B cell (primary cell): ENCODE measurements around the gene PCP4. TPM values are rescaled to one million over a fixed set of nuclear protein-coding genes. Genes with fewer than 3 reads are reported as not detected.

ENCODE experiments used
- ATAC-seq: fragments of 200-7000 bp; cut with Tn5 transposase; one replicate; pipeline ENCODE4 v1.10.0; 2021; ENCODE audit warnings: low read depth, mild to moderate bottlenecking, moderate number of reproducible peaks, moderate library complexity
- CTCF ChIA-PET: fragments of 350-600 bp; sonication (Branson Sonifier 250); formaldehyde crosslinking; loops from one replicate; lab custom pipeline; 2021; ENCODE audit warnings: antibody characterized with exemption, inconsistent platforms; lab: Charles Lee
- POLR2A ChIA-PET: fragments of 350-600 bp; sonication (Branson Sonifier 250); formaldehyde crosslinking; loops from one replicate; lab custom pipeline; 2021; ENCODE audit warnings: antibody characterized with exemption; lab: Charles Lee
- DNase-seq: peaks from one replicate; pipeline ENCODE4 v3.0.0; 2013
- H2AFZ ChIP-seq: 2 replicates; pipeline ENCODE4 v1.6.1; 2012; ENCODE audit warnings: mild to moderate bottlenecking, low read depth, low read length; ENCODE audit not compliant: insufficient read depth, poor library complexity, severe bottlenecking
- H3K27ac ChIP-seq, 2 donors: 1 replicate in 1 of 2; 2 replicates in 1 of 2; pipeline ENCODE4 v1.5.1; 2012 to 2013; ENCODE audit warnings: low read length in 2 of 2, mild to moderate bottlenecking in 2 of 2, moderate library complexity in 1 of 2
- H3K27me3 ChIP-seq, 4 experiments: fragments of 200-600 bp in 1 of 4; sonication (generic) in 1 of 4; replicated peaks in 1 of 4; 1 replicate in 2 of 4; 2 replicates in 2 of 4; pipeline versions ENCODE4 v1.6.1 to v1.7.0; 2013 to 2016; ENCODE audit warnings: low read length in 3 of 4, mild to moderate bottlenecking in 2 of 4, mixed read lengths in 1 of 4, moderate library complexity in 1 of 4; ENCODE audit not compliant: insufficient read depth in 4 of 4, control insufficient read depth in 3 of 4; ENCODE audit errors: control extremely low read depth in 1 of 4
- H3K36me3 ChIP-seq, 2 experiments: replicated peaks in 1 of 2; 1 replicate in 1 of 2; 2 replicates in 1 of 2; pipeline versions ENCODE4 v1.6.1 to v1.7.1; 2013; ENCODE audit warnings: low read length in 1 of 2; ENCODE audit not compliant: insufficient read depth in 2 of 2, control insufficient read depth in 1 of 2; ENCODE audit errors: control extremely low read depth in 1 of 2, extremely low read depth in 1 of 2
- H3K4me1 ChIP-seq, 2 donors: fragments of 200-600 bp in 1 of 2; sonication (generic) in 1 of 2; 1 replicate in 1 of 2; 2 replicates in 1 of 2; pipeline versions ENCODE4 v1.5.1 to v1.6.1; 2013 to 2017; ENCODE audit warnings: low read length in 2 of 2; ENCODE audit not compliant: control insufficient read depth in 2 of 2, insufficient read depth in 2 of 2
- H3K4me2 ChIP-seq: replicated peaks from 2 replicates; pipeline ENCODE3; 2012; ENCODE audit warnings: mild to moderate bottlenecking, low read depth, low read length; ENCODE audit not compliant: poor library complexity, severe bottlenecking
- H3K4me3 ChIP-seq, 5 experiments: fragments of 200-600 bp in 1 of 5; sonication (generic) in 1 of 5; 1 replicate in 3 of 5; 2 replicates in 2 of 5; pipeline versions ENCODE4 v1.5.1 to v1.7.0; 2011 to 2016; ENCODE audit warnings: low read length in 4 of 5, mild to moderate bottlenecking in 4 of 5, low read depth in 2 of 5, control low read depth in 1 of 5, moderate library complexity in 1 of 5; ENCODE audit not compliant: insufficient read depth in 1 of 5; ENCODE audit errors: control extremely low read depth in 1 of 5, extremely low read depth in 1 of 5
- H3K79me2 ChIP-seq: fragments of 200-600 bp; sonication (generic); one replicate; pipeline ENCODE4 v1.6.0; 2016; ENCODE audit warnings: low read length; ENCODE audit not compliant: control insufficient read depth, insufficient read depth
- H3K9ac ChIP-seq: fragments of 200-600 bp; sonication (generic); 2 replicates; pipeline ENCODE4 v1.6.1; 2017; ENCODE audit warnings: mild to moderate bottlenecking, low read length, moderate library complexity
- H3K9me3 ChIP-seq, 3 donors: one replicate each; pipeline versions ENCODE4 v1.6.1 to v1.7.1; 2013; ENCODE audit warnings: low read length in 2 of 3; ENCODE audit not compliant: control insufficient read depth in 2 of 3, insufficient read depth in 1 of 3; ENCODE audit errors: control extremely low read depth in 1 of 3
- H4K20me1 ChIP-seq: 2 replicates; pipeline ENCODE4 v1.6.0; 2012; ENCODE audit warnings: mild to moderate bottlenecking, low read length; ENCODE audit not compliant: insufficient read depth, control insufficient read depth, poor library complexity, severe bottlenecking
- H3K27ac Mint-ChIP-seq: one replicate; pipeline ENCODE4 v1.8.0; 2021; ENCODE audit warnings: mixed read lengths
- H3K27me3 Mint-ChIP-seq: one replicate; pipeline ENCODE4 v1.8.0; 2021; ENCODE audit warnings: mixed read lengths
- H3K4me1 Mint-ChIP-seq: one replicate; pipeline ENCODE4 v1.8.0; 2021; ENCODE audit warnings: mixed read lengths
- H3K4me3 Mint-ChIP-seq: one replicate; pipeline ENCODE4 v1.8.0; 2021; ENCODE audit warnings: mixed read lengths
- H3K9me3 Mint-ChIP-seq: one replicate; pipeline ENCODE4 v1.8.0; 2022; ENCODE audit warnings: mixed read lengths; ENCODE audit not compliant: insufficient read depth
- CTCF ChIP-seq: fragments of 200-600 bp; IDR thresholded peaks from one replicate; pipeline ENCODE4 v1.8.0; 2022; ENCODE audit warnings: antibody characterized with exemption, mild to moderate bottlenecking
- EZH2 ChIP-seq: IDR thresholded peaks from 2 replicates; pipeline ENCODE4 v1.6.1; 2012; ENCODE audit warnings: borderline replicate concordance, low read depth, mild to moderate bottlenecking, moderate library complexity, low read length; ENCODE audit not compliant: insufficient read depth, poor library complexity, severe bottlenecking
- WGBS: methylation state at CpG from one replicate; pipeline ENCODE4 v1.1.5; 2013; ENCODE audit warnings: missing lambda C conversion rate; ENCODE audit not compliant: insufficient coverage; 5-methylcytosine and 5-hydroxymethylcytosine counted together
- intact Hi-C: fragments of 100-400 bp; cut with micrococcal nuclease; formaldehyde crosslinking; loops from one replicate; pipeline ENCODE4 v1.10.0; 2022
- polyA plus RNA-seq: library from polyadenylated mRNA; depleted of rRNA; stranded (reverse); fragments of >200 nt; gene quantifications from 2 replicates; pipeline ENCODE4 v1.2.3, GENCODE V29; 2012
- total RNA-seq, 2 donors: library from RNA; stranded (reverse); fragments of 120-200 nt in 1 of 2; gene quantifications; 1 replicate in 1 of 2; 2 replicates in 1 of 2; pipeline versions ENCODE4 v1.2.3 to v1.2.4, GENCODE V29; 2013 to 2022

Gene PCP4
- total and polyA plus RNA-seq, 2 donors (not counting 1 experiment from before 2014, with no cell fraction given): not detected

- no peaks in the 10 kb centered on the region for H3K27me3 Mint-ChIP-seq
- no peaks in the 10 kb centered on the region for H3K4me1 Mint-ChIP-seq
- H3K9ac ChIP-seq: no peak overlapping the region
- H3K9me3 ChIP-seq: peaks cover 0 to 26% (median 0%) of the 10 kb centered on the region in 3 donors
- intact Hi-C loops: no loop called here
- H3K4me3 ChIP-seq: no peak overlapping the region
- ChIA-PET CTCF (no interaction called here), POLR2A (no interaction called here)
- H3K27ac ChIP-seq: no peak overlapping the region
- H3K4me2 ChIP-seq: no peak overlapping the region
- no peak overlapping the region for H3K27ac Mint-ChIP-seq
- H3K4me3 Mint-ChIP-seq: no peak overlapping the region
- H3K36me3 ChIP-seq: no peaks in the 10 kb centered on the region
- no peak for ATAC-seq
- no peak for DNase-seq
- H4K20me1 ChIP-seq: no peaks in the 10 kb centered on the region
- TF ChIP-seq CTCF (no peak), EZH2 (no peak)
- peaks cover 2% of the 10 kb centered on the region for H3K9me3 Mint-ChIP-seq
- no peaks in the 10 kb centered on the region for H3K79me2 ChIP-seq
- H3K27me3 ChIP-seq: no peaks in the 10 kb centered on the region
- WGBS: 96% methylated on average over 4 of the region's 4 CpGs
- no peaks in the 10 kb centered on the region for H3K4me1 ChIP-seq
- H2AFZ ChIP-seq: no peak overlapping the region
These were observed 11.6 kb upstream of the PCP4 start for GRCh38 chr21:39855595-39855994.

DNA sequence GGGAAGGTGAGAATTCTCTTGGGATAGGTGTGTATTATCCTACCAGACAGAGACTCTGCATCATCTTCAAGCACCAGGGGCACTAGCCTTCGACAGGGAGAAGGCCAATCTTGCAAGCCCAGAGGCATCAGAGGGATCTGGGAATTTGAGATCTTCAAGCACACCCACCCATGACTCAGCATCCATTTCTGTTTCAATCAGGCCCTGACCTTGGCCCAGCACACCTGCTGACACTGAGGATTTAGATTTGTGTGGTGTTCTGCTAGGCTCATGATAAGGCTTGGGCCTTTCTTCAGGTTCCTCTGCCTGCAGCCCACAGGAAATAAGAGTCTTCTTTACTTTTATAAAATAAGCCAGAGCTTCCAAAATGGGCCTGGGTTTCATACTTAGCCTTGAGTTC, 6.6 kb upstream of the PCP4 start:
- Histone ChIP-seq H3K79me2 (no peaks in the 10 kb centered on the region), H3K4me2 (no peak overlapping the region), H4K20me1 (no peaks in the 10 kb centered on the region), H2AFZ (no peak overlapping the region), H3K9me3 (peaks cover 0 to 10% (median 0%) of the 10 kb centered on the region in 3 donors), H3K4me3 (no peak overlapping the region), H3K27ac (no peak overlapping the region), H3K9ac (no peak overlapping the region), H3K27me3 (no peaks in the 10 kb centered on the region), H3K4me1 (no peaks in the 10 kb centered on the region), H3K36me3 (no peaks in the 10 kb centered on the region)
- intact Hi-C loops: no loop called here
- no peak overlapping the region for H3K4me3 Mint-ChIP-seq
- POLR2A ChIA-PET: no interaction called here
- H3K27ac Mint-ChIP-seq: no peak overlapping the region
- H3K4me1 Mint-ChIP-seq: no peaks in the 10 kb centered on the region
- H3K27me3 Mint-ChIP-seq: no peaks in the 10 kb centered on the region
- WGBS: 60% methylated on average over 1 of the region's 1 CpG
- H3K9me3 Mint-ChIP-seq: no peaks in the 10 kb centered on the region
- DNase-seq (no peak), ATAC-seq (no peak)
- CTCF ChIA-PET: no interaction called here
- TF ChIP-seq EZH2: no peak
- TF ChIP-seq CTCF: no peak
